Activated naive CD4-positive, alpha-beta T cell (primary cell): Measurements from ENCODE around the gene CLASP1.

Experiments
- DNase-seq, 4 experiments: peaks; one replicate each; lab custom pipeline; 2025; lab: John Stamatoyannopoulos, UW

CLASP1 gene

DNA sequence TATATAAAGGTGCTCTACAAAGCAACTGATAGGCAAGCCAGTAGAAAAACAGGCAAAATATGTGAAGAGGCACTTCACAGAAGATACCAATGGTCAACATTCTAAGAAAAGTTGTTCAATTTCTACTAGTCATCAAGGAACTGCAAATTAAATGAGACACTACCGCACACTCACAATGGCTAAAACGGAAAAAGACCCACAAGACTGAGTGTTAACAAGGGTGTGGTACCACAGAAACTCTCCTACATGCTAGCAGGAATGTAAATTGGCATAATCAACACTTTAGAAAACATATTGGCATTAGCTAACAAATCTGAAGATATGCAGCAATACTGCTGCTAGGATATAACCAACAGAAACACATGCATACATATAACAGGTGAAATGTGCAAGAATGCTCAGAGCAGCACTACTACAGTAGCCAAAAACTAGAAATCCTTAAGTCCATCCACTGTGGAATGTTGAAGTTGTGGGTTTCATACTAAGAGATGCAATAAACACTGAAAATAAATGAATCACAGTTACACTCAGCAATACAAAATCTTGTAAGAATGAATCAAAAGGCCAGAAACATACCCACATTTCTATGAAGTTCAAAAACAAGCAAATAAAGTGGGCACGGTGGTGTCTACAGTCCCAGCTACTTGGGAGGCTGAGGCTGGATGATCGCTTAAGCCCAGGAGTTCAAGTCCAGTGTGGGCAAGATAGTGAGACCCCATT is 109.4 kb downstream of the CLASP1 start:
- no peak for DNase-seq

DNA sequence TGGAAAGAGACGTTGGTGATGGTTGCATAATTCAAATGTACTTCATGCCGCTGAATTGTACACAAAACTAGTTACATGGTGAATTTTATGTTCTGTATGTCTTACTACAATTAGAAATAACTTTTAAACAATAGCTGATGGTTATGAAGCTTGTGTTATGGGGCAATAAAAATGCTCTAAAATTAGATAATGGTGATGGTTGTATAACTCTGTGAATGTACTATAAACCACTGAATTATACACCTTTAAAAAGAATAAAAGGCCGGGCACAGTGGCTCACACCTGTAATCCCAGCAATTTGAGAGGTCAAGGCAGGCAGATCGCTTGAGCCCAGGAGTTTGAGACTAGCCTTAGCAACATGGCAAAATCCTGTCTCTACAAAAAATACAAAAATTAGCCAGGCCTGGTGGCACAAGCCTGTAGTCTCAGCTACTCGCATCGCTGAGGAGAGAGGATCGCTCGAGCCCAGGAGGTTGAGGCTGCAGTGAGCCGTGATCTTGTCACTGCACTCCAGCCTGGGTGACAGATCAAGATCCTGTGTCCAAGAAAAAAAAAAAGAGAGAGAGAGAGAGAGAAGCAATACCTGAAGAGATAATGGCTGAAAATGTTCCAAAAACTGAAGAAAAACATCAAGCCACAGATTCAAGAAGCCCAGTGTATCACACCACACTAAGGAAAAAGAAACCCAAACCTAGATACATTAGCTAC is 112.3 kb downstream of the CLASP1 start:
- no peak for DNase-seq

DNA sequence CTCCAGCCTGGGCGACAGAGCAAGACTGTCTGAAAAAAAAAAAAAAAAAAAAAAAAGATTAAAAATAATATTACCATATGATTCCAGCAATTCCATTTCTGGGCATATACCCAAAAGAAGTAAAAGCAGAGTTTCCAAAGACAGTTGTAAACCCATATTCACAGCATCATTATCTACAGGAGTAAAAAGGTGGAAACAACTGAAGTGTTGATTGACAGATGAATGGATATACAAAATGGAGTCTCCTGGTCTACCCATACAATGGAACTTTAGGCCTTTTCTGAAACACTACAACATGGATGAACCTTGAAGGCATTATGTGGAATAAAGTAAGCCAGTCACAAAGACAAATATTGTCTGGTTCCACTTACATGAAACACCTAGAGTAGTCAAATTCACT is 112.9 kb downstream of the CLASP1 start:
- DNase-seq, result no peak

DNA sequence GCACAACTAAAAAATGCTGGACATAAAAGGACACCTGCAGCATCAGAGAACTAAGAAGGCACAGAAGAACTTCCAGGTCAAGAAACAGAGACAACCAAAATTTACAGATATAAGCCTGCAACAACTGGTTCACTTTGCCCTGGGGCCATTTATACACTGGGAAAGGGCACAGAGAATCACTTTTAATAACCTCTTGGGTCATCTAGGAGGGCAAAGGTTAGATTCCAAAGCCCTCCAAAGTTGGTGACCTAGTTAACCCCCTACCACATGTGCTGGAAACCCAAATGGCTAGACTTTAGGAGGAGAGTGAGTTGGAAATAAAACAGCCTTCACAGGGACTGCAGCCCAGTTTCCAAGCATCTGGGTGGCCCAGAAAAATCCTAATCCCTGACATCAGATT is 115.3 kb downstream of the CLASP1 start:
- DNase-seq, result no peak

DNA sequence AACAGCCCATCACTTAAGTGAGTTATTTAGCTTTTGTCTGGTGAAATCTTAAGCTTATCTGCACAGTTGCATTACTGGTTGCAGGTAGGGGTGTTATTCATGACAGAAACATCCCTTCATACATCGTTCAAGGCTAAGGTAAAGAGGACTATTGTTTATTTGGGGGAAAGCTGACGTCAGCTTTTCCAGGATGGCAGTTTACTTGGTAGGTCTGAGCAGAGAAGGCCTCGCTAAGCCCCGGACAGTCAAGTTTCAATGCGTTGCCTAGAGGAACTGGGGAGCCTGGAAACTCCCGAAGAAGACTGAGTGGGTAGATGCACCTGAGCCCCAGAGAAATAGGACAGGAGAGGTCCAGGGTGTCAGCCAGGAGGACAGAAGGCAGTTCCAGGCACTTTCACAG is 116.4 kb downstream of the CLASP1 start:
- DNase-seq, result no peak

DNA sequence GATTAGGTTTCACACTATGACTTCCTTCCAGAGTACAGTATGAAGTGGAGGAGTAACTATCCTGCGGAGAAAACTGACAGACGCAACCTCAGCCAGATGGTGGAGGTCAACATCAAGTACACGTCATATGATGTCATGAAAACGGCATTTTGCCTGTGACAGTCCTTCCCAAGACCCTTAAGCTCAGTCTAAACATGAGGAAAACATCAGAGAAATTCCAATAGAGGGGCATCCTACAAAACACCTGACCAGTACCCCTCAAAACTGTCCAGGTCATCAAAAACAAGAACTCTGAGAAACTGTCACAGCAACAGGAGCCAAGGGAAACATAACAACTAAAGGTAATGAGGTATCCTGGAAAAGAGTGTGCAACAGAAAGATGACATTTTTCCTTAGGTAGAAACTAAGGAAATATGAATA is 116.9 kb downstream of the CLASP1 start:
- no peak for DNase-seq

DNA sequence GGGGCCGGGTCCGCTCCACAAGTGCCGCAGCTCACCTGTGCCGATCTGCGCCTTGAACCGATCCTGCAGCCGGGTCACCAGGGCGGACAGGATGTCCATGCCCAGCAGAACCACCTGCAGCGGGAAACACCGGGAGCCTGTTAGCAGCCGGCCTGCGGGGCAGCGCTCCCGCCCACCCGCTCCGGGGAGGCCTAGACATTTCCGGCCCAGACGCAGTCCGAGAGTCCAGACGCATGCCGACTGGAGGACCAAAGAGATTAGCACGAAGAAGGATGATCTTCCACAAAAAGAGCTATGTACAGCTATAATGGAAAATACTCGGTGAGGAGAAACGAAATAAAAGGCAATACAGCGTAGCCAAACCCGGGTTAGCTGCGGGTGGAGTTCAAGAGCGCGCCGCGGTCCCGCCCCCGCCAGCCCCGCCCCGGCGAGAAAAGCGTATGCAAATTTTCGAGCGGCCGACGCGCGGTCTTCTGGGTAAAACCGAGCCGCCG is 119.0 kb downstream of the CLASP1 start:
- peak in 3 of 4 experiments; percentile 61 to 84 (median 64) for DNase-seq

DNA sequence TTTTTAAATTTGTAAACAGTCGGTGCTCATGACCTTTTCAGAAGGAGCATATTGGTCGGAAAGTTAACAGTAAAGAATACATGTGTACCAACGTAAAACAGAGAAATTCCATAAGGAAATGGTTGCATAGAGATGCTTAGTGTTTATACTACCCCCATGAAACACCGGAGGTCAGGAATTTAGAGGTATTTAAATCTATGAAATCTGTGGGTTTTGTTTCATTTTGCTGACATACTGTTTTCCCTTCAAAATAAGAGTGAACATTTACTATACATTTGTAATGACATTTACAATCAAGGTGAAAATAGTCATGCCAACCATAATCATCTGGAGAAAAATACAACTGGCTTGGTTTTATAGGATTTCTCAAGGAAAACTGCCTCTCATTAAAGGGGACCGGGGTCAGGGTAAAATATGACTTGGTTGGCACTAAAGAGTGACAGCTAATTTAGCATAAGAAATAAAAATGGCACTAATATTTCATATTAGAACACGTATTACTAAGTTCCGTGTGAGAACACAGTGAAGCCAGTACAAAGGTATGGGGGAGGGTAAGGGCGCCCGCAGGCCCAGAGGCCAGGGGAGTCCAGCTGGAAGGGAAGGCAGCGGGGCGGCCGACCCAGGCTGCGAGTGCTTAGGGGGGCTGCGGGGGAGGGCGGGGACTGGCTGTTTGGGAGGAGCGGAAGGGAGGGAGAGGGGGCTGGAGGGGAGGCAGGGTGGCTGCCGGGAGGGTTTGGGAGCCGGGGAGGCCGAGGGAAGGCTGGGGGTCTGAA is 119.6 kb downstream of the CLASP1 start:
- peak in 2 of 4 experiments; percentile 18 to 25 for DNase-seq

DNA sequence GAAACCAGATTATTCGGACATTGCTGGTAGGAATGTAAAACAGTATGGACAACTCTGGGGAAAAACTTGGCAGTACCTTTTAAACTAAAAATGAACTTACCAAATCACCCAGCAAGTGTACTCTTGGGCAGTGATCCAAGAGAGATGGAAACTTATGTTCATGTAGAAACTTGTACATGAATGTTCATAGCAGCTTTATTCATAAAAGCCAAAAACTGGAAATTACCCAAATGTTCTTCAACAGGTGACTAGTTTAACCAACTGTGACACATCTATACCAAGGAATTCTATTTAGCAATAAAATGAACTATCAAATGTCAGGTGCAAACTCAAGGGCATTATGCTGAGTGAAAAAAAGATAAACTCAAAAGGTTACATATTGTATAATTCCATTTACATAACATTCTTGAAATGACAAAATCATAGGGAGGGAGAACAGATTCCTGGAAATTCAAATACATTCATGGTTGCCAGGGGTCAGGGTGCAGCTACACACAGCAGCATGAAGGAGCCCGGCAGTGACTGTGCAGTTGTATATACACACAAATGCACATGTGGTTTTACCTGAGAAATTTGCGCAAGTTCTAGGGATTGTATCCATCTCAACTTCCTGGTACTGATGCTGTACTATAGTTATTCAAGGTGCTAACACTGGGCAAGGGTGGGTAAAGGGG is 122.1 kb downstream of the CLASP1 start:
- DNase-seq, result no peak

DNA sequence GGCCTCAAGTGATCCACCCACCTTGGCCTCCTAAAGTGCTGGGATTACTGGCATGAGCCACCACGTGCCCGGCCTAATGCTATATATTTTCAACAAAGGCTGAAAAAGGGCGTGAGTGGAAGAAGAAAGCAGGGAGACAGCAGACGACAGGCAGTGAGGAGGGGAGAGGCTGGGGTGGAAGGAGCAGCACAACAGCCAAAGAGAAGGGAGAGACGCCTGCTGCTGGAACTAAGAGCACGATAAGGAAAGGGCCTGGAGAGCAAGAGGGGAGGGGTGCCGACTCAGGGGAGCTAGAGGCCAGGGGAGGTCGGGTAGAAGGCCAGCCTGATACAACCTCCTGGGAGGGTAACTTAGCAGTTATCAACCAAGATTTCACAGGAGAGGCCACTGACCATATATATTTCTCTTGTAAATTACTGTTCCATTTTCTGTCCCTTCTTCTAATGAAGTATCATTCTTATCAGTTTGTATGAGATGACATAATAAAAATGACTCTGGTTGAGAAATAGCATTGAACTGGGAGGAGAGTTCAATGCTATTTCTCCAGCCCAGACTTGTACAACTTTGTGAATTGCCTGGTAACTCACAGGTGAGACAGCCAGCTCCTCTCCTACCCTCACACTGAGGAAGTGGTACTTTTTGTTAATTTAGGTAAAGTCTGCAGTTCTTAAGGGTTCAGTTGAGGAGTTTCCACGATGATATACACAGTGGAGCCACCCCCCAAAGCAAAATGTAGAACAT is 124.4 kb downstream of the CLASP1 start:
- DNase-seq, result no peak

DNA sequence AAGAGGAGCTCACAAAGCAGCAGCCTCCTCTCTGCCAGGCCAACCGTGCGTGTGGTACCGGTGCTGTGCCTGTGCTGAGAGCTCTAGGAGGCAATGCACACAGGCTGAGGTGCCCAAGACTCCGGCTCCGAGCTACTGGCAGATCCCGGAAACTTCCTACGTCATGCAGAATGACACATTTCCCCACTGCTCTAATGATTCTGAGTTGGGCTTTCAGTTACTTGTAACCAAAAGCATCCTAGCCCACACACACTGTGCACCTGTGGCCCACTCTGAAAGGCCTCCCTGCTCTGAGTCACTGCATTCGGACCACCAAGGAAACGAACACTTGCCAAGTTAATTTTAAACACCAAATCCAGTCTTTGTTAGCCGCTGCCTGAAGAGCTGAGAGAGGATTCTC is 127.9 kb downstream of the CLASP1 start:
- no peak for DNase-seq

DNA sequence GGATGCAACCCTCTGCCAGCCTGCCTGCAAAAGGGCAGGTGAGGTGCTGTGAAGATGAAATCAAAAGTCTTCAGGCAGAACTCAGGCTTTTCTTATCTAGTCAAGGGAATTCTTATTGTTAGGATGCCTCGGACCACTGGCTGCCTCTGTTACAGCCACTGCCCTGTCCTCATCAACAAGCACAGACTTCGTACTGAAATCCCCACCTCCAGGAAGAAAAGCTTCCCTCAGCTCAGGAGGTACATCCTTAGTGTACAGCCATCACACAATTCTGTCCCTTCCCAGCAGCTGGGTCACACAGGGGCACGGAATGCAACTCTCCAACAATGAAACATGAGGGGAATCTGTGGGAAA is 128.6 kb downstream of the CLASP1 start:
- DNase-seq, result no peak

DNA sequence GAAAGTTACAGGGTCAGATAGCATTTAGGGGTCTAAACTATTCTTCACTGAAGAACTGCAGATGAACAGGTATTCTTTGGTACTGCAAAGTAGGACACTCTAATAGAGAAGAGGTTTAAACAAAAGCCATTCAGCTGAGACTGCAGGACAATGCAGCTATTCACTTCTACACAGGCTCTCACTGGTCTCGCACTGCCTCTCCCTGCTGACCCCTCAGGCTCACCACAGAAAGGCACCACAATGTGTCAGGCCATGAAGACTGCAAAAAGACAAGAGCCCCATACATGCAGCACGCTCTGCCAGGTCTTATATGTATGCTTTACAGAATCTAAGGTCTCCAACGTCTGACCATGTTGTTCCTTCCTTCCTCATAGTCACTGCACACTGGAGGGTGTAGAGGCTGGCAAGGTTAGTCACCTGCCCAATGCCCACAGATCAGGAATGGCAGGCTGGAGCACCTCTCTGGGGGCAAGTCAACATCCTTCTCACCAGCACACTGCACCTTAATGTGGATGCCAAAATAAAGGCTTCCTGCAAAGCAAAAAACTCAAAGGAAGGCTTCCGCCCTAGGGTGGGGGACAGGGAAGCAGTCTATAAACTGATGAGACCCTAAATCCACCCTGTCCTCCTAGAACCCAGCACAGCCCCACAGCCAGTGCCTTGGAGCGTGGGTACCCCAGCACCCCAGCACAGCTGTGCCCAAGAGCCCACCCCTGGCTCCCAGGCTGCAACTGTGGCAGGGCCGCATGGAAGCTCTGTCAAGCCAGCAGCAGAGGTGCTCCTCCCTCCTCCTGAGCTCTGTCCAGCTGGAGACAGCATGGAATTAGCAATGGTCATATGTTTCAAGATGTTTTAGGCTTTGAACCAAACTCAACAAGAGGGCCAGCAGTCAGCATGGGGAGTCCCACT is 129.3 kb downstream of the CLASP1 start:
- no peak for DNase-seq

DNA sequence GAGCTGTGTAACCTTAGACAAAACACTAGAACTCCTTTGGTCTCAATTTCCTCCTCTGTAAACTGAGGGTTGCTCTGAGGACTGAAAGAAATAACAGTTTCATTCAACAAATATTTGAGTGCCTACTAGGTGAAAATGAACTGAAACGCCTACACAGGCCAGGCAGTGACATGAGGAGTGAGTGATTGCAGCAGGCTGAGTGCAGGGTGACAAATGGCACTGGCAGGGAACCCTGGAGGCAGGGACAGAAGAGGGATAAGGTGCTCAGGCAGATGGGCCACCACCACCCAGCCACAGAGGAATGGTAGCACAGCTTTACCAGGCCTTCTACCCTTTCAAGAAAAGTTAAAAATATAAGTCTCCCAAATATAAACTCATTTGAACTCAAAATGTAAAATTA is 130.1 kb downstream of the CLASP1 start:
- DNase-seq, result no peak

DNA sequence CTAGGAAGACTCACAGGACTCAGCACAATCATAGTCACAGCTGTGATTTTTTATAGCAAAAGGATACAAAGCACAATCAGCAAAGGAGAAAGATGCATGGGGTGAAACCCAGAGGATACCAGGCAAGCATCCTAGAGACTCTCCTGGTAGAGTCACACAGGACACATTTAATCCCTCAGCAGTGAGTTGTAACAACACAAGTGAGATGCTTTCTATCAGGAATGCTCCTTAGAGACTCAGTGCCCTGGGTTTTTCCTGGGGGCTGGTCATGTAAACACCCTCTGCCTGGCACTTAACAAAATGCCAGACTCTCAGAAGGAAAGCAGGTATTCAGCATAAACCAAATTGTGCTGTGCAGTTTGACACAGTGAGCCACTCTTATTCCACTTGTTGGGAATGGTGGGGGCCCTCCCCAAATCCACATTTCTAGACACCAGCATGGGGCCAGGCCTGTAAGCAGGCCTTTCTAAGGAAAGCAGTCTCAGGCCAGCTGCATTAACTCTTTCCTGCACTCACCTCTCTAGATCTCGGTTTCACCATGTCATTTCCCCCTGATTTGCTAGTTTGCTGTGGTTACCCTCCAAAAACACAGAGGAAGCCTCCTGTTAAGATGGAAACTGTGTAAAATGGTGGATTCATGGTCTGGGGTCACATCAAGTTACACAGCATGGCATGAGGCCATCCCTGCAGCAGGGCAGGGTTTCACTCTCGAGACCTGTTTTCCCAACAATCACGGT is 135.5 kb downstream of the CLASP1 start:
- no peak for DNase-seq

DNA sequence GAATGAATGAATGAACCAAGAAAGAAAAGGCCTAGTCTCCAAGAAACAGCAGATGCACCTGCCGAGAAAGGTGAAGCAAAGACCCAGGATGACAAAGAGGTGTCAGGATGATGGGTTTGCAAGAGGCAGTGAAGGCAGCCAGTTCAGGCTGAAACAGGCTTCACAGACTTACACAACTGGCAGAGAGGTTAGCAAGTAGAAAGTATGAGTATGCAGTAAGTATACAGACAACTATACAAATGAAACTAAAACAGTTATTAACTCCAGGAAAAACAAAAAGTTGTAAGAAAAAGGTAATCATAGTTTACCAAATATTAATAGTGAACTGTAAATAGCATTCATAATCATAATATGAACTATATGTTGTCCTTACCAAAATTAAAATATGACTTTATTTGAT is 138.4 kb downstream of the CLASP1 start:
- no peak for DNase-seq

DNA sequence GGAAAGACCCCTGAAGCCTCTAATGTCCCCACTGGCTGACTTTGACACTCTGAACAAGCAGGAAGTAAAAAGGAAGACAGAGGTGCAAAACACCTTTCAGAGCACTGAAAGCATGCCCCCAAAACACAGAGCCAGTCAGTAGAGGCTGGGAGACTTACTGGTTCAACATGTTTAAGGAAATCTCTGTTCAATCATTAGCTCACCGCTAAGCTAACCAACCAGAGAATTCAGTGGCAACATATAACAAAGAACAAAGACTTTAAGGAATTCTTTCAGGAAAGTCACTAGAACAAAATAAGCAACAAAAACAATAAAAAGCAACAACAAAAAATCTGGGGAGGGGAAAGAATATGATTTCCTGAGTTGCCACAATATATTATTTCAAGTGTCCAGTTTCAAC is 142.6 kb downstream of the CLASP1 start:
- no peak for DNase-seq

DNA sequence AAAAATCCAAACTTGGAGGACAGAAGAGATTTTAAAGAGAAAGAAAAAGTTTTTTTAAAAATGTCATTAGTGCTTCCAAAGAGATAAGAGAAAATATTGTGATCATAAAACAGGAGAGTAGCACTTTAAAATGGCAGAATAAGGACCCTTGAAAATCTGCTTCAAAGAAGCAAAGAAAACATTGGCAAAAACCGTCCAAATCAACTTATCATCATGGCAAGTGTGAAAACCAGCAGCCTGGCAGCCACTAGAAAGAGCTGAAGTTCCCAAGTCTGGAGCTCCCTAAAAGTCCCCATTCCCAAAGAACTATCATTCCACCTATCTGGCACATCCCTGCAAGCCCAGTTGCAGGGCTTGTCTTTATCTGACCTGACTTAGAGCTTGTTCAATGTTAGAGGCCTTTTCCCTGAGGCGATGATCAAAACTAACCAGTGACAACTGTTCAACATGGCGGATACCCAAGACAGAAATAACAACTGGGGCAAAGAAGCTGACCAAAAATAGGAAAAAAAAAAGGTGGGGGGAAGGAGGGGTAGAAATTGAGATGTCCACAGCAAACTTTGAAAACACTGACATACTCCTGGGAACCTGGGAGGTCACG is 143.2 kb downstream of the CLASP1 start:
- DNase-seq, result no peak

DNA sequence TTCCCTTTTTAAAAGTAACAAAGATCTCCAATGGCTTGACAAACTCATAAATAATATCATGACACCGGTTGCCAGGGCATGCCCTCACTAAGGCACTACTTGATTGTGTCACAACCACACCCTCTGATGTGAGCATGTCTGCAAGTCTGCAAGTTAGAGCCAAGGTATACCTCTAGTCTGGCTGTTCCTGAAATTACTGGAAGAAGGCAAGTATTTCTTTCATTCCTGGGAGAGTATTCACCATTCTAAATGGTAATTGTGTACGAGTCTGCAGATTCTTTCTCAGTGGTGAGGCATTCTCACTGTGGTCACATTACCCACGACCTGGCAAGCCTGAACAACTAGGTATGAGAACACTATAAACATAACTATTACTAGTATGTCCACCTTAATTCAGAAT is 144.3 kb downstream of the CLASP1 start:
- no peak for DNase-seq
